Measurements from ENCODE around the gene AK6. TPM values are rescaled to one million over a fixed set of nuclear protein-coding genes. Genes with fewer than 3 reads are reported as not detected.
"Not testable (repeated sequence)": the region's sequence is repeated elsewhere in the genome, so short reads cannot be mapped to it uniquely, and the experiment has no call there.

The AK6 gene
- 10 to 100 TPM; 65.9 to 70.6 (median 66.0) TPM for polyA plus RNA-seq (ENCODE audit: insufficient read length in 3 of 3)
- long read RNA-seq, donor 1, transcript AK6-202 (5 exons, 1,648 nt): major isoform, 41 of 43 reads
- long read RNA-seq, donor 1, partial matches to known transcripts: 0 of 43 reads
- long read RNA-seq, donor 1, other reads (novel, unspliced or antisense): 0 of 43 reads
- long read RNA-seq, donor 2, transcript AK6-202 (5 exons, 1,648 nt): major isoform, 43 of 90 reads
- long read RNA-seq, donor 2, partial matches to known transcripts: 44 of 90 reads
- long read RNA-seq, donor 2, other reads (novel, unspliced or antisense): 0 of 90 reads
- long read RNA-seq, donor 3, transcript AK6-202 (5 exons, 1,648 nt): major isoform, 33 of 37 reads
- long read RNA-seq, donor 3, partial matches to known transcripts: 0 of 37 reads
- long read RNA-seq, donor 3, other reads (novel, unspliced or antisense): 0 of 37 reads
- long read RNA-seq, donor 4, transcript AK6-202 (5 exons, 1,648 nt): major isoform, 47 of 56 reads
- long read RNA-seq, donor 4, partial matches to known transcripts: 6 of 56 reads
- long read RNA-seq, donor 4, other reads (novel, unspliced or antisense): 0 of 56 reads
- long read RNA-seq, donor 5, transcript AK6-202 (5 exons, 1,648 nt): major isoform, 17 of 24 reads
- long read RNA-seq, donor 5, partial matches to known transcripts: 6 of 24 reads
- long read RNA-seq, donor 5, other reads (novel, unspliced or antisense): 0 of 24 reads
- long read RNA-seq, donor 6, transcript AK6-202 (5 exons, 1,648 nt): major isoform, 34 of 49 reads
- long read RNA-seq, donor 6, partial matches to known transcripts: 13 of 49 reads
- long read RNA-seq, donor 6, other reads (novel, unspliced or antisense): 0 of 49 reads
- long read RNA-seq, donor 7, transcript AK6-202 (5 exons, 1,648 nt): major isoform, 39 of 41 reads
- long read RNA-seq, donor 7, partial matches to known transcripts: 0 of 41 reads
- long read RNA-seq, donor 7, other reads (novel, unspliced or antisense): 0 of 41 reads
- long read RNA-seq, donor 8, transcript AK6-202 (5 exons, 1,648 nt): major isoform, 20 of 20 reads
- long read RNA-seq, donor 8, partial matches to known transcripts: 0 of 20 reads
- long read RNA-seq, donor 8, other reads (novel, unspliced or antisense): 0 of 20 reads
- long read RNA-seq, donor 9, transcript AK6-202 (5 exons, 1,648 nt): major isoform, 50 of 56 reads
- long read RNA-seq, donor 9, partial matches to known transcripts: 6 of 56 reads
- long read RNA-seq, donor 9, other reads (novel, unspliced or antisense): 0 of 56 reads
- long read RNA-seq, donor 10, transcript AK6-202 (5 exons, 1,648 nt): major isoform, 26 of 45 reads
- long read RNA-seq, donor 10, partial matches to known transcripts: 13 of 45 reads
- long read RNA-seq, donor 10, other reads (novel, unspliced or antisense): 0 of 45 reads
- long read RNA-seq, donor 11, transcript AK6-202 (5 exons, 1,648 nt): major isoform, 20 of 23 reads
- long read RNA-seq, donor 11, partial matches to known transcripts: 0 of 23 reads
- long read RNA-seq, donor 11, other reads (novel, unspliced or antisense): 0 of 23 reads
- long read RNA-seq, donor 12, transcript AK6-202 (5 exons, 1,648 nt): major isoform, 41 of 48 reads
- long read RNA-seq, donor 12, partial matches to known transcripts: 0 of 48 reads
- long read RNA-seq, donor 12, other reads (novel, unspliced or antisense): 0 of 48 reads
- long read RNA-seq, donor 13, transcript AK6-202 (5 exons, 1,648 nt): major isoform, 17 of 18 reads
- long read RNA-seq, donor 13, partial matches to known transcripts: 0 of 18 reads
- long read RNA-seq, donor 13, other reads (novel, unspliced or antisense): 0 of 18 reads
- long read RNA-seq, donor 14, transcript AK6-202 (5 exons, 1,648 nt): major isoform, 61 of 81 reads
- long read RNA-seq, donor 14, partial matches to known transcripts: 18 of 81 reads
- long read RNA-seq, donor 14, other reads (novel, unspliced or antisense): 0 of 81 reads
- long read RNA-seq, donor 15, transcript AK6-201 (5 exons, 1,183 nt): minor isoform, 5 of 67 reads
- long read RNA-seq, donor 15, transcript AK6-202 (5 exons, 1,648 nt): major isoform, 54 of 67 reads
- long read RNA-seq, donor 15, partial matches to known transcripts: 7 of 67 reads
- long read RNA-seq, donor 15, other reads (novel, unspliced or antisense): 0 of 67 reads
- long read RNA-seq, donor 16, transcript AK6-202 (5 exons, 1,648 nt): major isoform, 48 of 67 reads
- long read RNA-seq, donor 16, partial matches to known transcripts: 16 of 67 reads
- long read RNA-seq, donor 16, other reads (novel, unspliced or antisense): 0 of 67 reads

DNA sequence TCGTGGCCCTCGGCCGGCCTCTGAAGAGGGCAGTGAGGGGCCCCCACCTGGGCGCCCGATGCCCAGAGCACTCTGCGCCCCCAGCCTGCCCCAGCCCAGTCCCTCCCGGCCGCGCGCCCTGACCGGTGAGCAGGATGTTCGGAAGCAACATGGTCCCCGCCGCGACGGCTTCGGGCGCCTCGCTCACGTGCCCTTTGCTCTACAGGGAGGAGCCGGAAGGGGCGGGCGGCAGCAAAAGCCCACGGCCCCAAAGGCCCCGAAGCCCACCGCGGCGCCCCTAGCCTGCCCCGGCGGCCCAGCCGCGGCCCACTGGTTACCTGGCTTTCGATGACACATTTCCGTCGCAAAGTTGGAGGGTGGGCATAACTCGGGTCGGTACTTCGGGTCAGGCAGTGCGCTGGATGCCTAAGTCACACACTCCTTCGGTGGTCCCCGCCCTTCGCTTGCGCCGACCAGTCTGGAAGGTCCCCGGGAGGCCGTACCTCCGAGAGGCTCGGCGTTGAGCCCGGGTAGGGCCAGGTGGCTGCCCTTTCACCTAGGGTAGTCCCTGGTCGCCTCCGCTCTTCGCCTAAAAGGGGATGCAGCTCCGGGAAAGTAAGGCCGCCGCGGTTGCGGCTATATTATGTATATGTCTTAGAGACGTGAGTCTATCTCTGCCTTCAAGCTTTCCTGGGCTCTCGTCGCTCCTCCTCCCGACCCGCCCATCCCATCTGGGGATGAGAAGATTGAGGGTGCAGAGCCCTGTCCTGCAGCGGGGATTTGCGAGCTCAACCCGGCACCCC is at the start of gene AK6, which contains the start of the genes RAD17 and TAF9:
Gene AK6 (minus strand): TSS at position 181 of the 782 bp plus-strand sequence. CDS start 30 bp downstream, at position 151.
Gene RAD17 (plus strand): TSS at position 479 of the 782 bp plus-strand sequence. CDS start 2,391 bp downstream, outside the sequence.
Gene TAF9 (minus strand): TSS at position 181 of the 782 bp plus-strand sequence. CDS start 3,783 bp downstream, outside the sequence.
- peak; percentile 91 for DNase-seq

DNA sequence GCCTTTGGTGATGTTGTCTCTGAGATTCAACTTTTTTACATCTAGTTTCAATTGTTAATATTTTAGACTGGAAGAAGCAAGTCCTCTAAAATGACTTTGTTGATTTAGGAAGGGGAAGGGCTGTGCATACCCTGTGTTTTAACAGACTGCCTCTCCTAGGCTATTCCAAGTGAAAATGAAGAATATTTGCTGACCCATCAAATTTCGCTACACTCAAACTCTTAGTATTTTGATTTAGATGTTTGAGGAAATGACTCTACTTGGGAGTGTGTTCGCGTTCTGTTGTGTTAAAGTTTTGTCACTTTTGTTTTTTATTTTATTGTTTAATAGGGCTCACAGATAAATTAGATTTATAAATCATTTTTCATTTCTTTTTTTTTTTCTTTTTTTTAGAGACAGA is 49.2 kb upstream of the AK6 start:
- DNase-seq: no peak

DNA sequence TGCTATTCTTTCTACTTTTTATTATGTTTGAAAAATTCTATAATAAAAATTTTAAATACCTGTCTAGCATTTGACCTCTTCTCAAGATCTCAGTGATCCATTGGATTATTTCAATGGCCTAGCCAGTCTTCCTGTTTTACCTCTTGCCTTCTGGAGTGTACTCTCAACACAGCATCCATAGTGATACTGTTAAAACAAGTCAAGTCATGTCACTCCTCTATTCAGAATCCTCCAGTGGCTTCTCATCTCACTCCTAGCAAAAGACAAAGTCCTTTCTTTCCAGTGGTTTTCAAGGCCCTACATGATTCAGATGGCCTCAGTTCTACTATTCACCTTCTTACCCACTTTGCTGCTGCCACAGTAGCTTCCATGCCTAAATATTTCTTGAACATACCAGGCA is 47.4 kb upstream of the AK6 start:
- no peak for DNase-seq

DNA sequence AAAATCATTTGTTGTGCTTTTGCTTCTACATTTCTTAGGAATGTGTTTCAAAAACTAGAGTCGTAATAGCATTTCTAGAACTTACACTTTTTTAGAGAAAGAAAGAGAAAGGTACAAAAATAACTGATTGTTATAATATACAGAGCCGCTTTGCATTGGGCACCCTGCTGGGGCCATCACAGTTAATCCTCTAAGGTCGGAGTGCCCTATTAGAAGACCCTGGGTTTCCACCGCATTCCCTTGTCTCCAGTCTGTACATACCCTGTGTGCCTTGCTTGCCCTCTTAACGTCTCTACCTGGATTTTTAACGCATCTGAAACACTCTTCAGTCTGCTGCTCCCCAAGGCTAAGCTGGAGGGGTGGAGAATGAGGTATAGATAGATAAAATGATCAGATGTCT is 46.9 kb upstream of the AK6 start:
- peak; percentile 4 for DNase-seq

DNA sequence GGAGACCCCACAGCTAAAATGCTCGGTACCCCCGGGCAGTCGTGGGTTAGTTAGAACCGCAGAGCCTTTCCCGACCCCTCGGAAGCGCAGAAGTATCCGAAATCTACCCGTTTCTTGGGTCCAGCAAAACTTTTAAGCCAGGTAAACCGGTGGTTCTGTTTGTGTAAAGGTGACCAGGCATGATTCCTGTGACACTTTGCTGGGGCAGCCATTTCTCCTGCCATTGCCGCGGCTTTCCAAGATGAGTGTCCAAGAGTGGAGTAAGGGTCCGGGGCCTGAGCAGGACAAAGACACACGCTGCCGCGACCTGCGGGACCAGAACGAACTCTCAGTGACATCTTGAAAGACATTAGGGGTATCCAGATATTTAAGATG is 46.3 kb upstream of the AK6 start:
- peak; percentile 30 for DNase-seq

DNA sequence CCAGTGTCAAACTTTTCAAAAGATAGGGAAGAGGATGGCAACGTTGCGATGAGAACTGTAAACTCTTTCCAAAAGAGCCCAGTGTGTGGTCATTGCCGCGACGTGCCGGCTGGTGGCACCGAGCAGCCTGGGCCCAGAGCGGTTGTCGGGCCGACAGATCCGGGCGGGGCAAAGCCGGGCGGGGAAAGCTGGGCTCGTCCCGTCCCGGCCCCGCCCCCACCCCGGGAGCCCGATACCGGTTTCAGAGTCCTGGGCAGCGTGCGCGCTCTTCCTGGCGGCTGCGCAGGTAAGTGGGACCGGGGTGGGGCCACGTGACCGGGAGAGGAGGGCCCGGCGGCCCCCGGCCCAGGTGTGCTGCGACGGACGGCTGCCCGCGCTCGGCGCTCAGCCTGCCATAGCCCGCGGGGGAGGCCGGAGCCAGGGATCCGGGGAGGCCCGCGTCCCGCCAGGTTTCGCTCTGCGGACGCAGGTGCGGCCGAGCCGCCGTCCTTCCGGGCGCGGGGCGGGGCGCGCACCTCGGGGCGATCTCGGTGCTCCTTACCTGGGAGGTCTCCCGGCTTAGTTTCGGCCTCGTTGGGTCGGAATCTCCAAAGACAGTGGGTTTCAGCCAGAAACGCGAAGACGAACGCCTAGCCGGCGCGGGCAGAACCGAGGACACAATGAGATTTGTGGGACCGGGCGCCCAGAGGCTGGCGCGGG is 45.7 kb upstream of the AK6 start, which contains the start of gene MARVELD2:
Gene MARVELD2 (plus strand): TSS at position 232 of the 699 bp plus-strand sequence. CDS start 4,270 bp downstream, outside the sequence.
- DNase-seq: peak; percentile 87

DNA sequence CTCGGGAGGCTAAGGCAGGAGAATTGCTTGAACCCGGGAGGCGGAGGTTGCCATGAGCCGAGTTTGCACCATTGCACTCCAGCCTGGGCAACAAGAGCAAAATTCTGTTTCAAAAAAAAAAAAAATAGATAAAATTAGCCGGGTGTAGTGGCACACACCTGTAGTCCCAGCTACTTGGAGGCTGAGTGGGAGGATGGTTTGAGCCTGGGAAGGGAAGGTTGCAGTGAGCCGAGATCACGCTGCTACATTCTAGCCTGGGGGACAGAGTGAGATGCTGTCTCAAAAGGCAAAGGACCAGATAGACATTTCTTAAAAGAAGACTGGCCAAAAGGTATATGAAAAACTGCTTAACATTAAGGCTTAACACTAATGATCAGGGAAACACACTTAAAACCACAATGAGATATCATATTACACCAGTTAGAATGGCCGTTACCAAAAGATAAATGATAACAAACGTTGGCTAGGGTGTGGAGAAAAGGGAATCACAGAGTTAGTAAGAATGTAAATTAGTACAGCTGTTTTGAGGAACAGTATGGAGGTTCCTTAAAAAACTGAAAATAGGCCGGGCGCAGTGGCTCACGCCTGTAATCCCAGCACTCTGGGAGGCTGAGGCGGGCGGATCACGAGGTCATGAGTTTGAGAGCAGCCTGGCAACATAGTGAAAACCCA is 35.5 kb upstream of the AK6 start:
- DNase-seq: no peak

DNA sequence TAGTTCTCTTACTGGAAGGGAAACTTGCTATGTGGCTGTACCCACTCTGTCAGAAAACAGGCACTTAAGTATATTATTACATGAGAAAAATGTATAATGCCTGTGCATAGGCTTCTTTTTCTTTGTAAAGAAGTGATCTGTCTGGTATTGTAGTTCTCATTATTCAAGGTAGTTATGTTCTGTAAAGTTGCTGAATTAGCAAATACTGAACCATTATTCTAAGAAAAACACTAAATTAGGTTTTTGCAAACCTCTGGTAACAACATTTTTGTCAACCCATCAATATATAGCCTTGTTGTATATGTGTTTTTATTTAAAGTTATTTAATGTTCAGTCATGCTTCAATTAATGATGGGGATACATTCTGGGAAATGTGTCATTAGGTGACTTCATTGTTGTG is 9.1 kb upstream of the AK6 start:
- DNase-seq: no peak

DNA sequence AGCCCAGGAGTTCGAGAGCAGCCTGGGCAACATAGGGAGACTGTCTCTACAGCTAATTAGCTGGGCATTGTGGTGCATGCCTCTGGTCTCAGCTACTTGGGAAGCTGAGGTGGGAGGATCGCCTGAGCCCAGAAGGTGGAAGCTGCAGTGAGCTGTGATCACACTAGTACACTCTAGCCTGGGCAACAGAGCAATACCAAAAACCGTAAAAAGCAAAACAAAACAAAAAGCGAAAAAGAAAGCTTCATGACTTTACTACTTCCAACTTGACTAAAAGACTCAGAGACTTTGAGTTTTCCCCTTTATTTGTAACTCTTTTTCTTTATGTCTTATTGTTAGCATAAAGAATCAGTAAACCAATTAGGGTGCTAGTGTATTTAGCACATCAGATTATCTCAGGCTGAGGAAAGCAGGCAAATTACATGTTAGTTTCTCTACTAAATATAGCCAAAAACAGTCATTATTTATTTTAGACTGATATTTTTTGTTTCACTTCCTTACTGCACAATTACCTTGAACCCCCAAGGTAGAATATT is 5.7 kb upstream of the AK6 start:
- no peak for DNase-seq

DNA sequence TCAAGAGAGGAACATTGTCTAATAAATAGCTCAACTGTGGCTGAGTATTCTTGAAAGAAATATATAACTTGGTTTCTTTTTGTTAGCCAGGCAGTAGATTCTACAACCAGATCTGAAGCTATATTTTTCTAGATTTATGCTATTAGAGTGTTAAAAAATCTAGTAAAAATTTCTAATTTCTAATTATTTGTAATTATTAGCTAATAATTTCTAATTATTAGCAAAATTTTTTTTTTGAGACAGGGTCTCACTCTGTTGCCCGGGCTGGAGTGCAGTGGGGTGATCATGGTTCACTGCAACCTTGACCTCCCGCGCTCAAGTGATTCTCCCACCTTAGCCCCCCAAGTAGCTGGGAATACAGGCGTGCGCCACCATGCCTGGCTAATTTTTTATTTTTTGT is 3.1 kb upstream of the AK6 start:
- DNase-seq: no peak

DNA sequence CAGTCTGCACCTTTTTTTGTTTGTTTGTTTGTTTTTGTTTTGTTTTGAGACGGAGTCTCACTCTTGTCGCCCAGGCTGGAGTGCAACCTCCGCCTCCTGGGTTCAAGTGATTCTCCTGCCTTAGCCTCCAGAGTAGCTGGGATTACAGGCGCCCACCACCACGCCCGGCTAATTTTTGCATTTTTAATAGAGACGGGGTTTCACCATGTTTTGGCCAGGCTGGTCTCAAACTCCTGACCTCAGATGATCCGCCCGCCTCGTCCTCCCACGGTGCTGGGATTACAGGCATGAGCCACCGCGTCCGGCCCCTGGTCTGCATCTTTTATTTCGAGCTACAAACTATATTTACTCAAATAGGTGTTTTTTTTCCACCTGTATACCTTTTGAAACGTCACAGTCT is 1.0 kb upstream of the AK6 start:
- not testable (repeated sequence) for DNase-seq

DNA sequence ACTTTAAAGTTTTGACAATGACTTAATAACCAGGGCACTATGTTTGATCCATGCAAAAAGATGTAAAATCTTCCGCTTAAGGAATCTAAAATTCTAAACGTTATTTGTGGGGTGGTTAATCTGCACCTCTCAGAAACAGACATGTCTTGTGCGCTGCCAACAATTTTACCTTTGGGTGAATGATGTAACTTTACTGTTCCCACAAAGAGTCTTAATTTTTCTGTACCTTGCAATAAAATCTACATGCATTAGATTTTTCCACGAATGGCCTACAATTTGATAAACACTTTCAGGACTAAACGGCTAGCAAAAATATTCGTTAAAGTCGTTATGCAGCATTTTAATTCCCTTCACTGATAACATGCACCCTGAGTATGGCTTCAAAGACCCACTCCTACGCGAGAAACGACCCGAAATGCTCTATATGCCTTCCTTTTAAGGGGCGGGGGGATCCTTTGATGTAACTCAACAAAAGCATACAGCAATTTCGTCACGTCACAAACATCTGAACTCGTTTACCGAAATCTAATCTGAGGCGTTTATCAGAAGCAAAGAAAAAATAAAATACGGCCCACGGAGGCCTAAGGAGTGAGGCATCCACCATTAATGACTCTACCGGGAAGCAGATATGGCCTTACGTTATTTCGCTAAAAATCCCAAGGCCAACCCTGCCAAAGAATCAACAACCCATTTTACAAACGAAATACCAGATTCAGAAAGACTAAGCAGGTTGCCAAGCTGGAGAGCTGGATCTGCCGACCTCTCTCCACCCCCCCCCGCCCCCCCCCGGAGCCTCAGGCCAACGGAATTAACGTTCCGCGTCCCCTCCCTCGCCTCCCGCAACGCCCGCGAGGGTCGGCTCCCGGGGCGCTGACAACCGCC is 621 bp downstream of the AK6 start:
- DNase-seq: peak; percentile 43

DNA sequence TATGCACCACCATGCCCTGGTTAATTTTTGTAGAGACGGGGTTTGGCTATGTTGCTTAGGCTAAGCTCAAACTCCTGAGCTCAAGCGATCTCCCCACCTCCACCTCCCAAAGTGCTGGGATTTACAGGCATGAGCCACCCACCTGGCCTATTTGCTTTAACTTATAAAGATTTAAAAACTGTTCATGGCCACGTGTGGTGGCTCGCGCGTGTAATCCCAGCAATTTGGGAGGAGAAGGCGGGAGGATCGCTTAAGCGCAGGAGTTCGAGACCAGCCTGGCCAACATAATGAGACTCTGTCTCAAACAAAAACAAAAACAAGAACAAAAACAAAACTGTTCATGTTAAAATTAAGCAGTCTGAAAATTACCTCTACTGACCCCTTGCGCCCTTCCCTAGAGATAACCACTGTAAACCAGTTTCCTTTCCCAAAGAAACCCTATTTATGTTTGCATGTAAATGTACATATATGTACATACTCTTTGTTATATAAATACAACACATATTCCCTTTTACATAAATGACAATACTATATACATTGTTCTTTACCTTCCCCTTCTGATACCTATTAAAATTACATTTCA is 1.5 kb downstream of the AK6 start:
- DNase-seq: no peak

DNA sequence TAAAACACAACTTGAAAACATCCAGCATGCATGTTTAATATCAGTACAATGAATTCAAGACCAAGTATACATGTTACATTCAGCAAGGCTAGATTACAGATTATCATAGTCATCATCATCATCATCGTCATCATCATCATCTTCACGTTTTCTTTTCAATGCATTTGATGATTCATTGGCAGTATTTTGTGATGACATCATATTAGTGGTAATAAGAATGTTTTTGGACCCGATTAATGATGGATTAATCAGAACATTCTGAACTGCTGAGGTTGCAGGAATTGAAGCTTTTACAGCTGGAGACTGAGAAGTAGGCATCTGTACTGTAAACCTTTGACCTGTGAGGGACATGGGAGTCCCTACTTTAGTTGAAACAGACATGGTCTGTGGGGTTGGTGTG is 4.5 kb downstream of the AK6 start:
- DNase-seq: no peak

DNA sequence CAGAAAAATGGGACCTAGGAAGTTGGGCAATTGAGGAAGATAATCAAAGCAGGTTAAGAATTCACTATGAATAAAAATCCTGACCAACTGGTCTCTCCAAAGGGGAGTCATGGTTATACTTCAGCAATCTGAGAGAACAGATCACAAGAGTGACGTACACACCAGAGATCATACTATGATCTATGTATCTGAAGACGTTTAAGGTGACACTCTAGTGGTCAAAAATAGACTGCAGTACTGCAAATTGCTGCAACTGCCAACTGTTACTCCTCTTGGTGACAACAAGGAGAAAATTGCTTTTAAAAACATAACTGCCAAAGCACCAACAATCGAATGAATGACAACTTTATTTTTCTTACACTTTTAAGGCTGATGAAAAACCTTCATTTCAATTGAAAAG is 4.9 kb downstream of the AK6 start:
- no peak for DNase-seq

DNA sequence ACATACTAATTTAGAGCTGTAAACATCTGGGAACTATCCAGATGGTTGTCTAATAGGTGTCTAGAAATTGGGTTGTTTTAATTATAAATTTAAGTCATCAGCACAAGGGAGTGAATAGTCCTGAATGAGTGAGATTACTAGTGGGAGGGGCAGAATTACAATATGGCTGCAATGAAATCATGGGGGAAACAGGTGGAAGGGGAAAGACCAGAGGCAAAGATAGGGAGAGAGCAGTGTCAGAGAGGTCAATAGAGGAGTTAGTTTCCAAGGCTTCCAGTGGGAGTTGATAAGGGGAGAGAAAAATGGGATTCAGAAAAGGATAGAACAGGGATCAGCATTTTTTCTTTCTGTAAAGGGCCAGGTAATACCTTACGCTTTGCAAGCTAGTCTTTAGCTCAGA is 8.9 kb downstream of the AK6 start:
- DNase-seq: no peak
